Activated T-helper 17 cell treated with anti-CD3 and anti-CD28 coated beads, Interleukin-2, amount 50 U/mL, for 72 hours (primary cell): ENCODE results near the gene OMP. TPM values are rescaled to one million over a fixed set of nuclear protein-coding genes. Genes with fewer than 3 reads are reported as not detected.

Source experiments
- ATAC-seq: fragments of 150-1000 bp; cut with Tn5 transposase; replicated peaks from 2 replicates; pipeline ENCODE4 v1.10.0; 2021; ENCODE audit warnings: mild to moderate bottlenecking, moderate library complexity
- H3K27ac Mint-ChIP-seq: one replicate; pipeline ENCODE4 v1.8.0; 2022; ENCODE audit warnings: mixed read lengths
- H3K27me3 Mint-ChIP-seq: one replicate; pipeline ENCODE4 v1.8.0; 2022; ENCODE audit warnings: mixed read lengths
- H3K36me3 Mint-ChIP-seq: one replicate; pipeline ENCODE4 v1.8.0; 2022; ENCODE audit warnings: low read depth, mild to moderate bottlenecking, mixed read lengths
- H3K4me1 Mint-ChIP-seq: one replicate; pipeline ENCODE4 v1.8.0; 2022; ENCODE audit warnings: mixed read lengths
- H3K4me3 Mint-ChIP-seq: one replicate; pipeline ENCODE4 v1.8.0; 2022; ENCODE audit warnings: mild to moderate bottlenecking, mixed read lengths
- H3K9me3 Mint-ChIP-seq: one replicate; pipeline ENCODE4 v1.8.0; 2022; ENCODE audit warnings: mixed read lengths
- total RNA-seq, 2 donors: library from RNA; stranded (reverse); gene quantifications; one replicate each; pipeline ENCODE4 v1.2.3, GENCODE V29; 2022

Gene OMP
- total RNA-seq, 2 donors from 2014 or later, result not detected

- Mint-ChIP-seq H3K27me3 (no peaks in the 10 kb centered on the region), H3K4me3 (no peak overlapping the region), H3K36me3 (no peaks in the 10 kb centered on the region), H3K9me3 (no peaks in the 10 kb centered on the region), H3K4me1 (peaks cover 9% of the 10 kb centered on the region), H3K27ac (no peak overlapping the region)
- ATAC-seq, result no peak
Measured at GRCh38 chr11:77125695-77126094, 23.1 kb downstream of the OMP start.

DNA sequence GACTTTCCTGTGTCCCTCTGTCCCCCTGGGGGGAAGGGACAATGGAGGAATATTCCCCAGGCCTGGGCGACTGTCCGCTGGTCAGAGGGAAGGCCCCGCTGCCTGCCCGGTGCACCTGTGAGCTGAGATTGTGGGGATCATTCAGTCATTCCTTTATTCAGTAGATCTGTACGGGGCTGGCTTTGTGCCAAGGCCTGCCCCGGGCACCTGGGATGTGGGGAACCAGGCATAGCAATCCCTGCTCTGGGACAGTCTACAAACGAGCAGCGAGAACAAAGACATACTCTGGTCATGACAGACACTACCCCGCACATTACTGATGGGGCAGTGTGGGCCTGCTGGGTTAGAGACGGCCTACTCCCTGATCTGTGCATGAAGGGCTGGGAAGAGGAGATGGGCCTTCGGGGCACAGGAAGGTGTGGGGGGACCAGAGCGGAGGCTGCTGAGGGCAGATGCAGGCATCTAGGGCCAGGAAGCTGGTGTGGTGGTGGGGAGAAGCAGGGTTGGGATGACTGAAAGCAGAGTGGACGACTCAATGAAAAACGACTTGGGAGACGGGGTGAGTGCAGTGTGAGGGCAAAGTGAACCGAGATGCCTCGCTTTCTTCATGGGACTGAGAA is 23.6 kb downstream of the OMP start:
- no peaks in the 10 kb centered on the region for H3K36me3 Mint-ChIP-seq
- ATAC-seq, result no peak
- H3K27me3 Mint-ChIP-seq, result no peaks in the 10 kb centered on the region
- H3K9me3 Mint-ChIP-seq, result no peaks in the 10 kb centered on the region
- H3K4me1 Mint-ChIP-seq, result peaks cover 9% of the 10 kb centered on the region
- no peak overlapping the region for H3K27ac Mint-ChIP-seq
- peak overlapping the region; percentile 45 for H3K4me3 Mint-ChIP-seq

- peak; percentile 15 for ATAC-seq
- Mint-ChIP-seq H3K27me3 (no peaks in the 10 kb centered on the region), H3K27ac (no peak overlapping the region), H3K4me1 (peaks cover 9% of the 10 kb centered on the region), H3K9me3 (no peaks in the 10 kb centered on the region), H3K4me3 (peak overlapping the region; percentile 52), H3K36me3 (no peaks in the 10 kb centered on the region)
Measured at GRCh38 chr11:77126861-77127234, 24.2 kb downstream of the OMP start.

DNA sequence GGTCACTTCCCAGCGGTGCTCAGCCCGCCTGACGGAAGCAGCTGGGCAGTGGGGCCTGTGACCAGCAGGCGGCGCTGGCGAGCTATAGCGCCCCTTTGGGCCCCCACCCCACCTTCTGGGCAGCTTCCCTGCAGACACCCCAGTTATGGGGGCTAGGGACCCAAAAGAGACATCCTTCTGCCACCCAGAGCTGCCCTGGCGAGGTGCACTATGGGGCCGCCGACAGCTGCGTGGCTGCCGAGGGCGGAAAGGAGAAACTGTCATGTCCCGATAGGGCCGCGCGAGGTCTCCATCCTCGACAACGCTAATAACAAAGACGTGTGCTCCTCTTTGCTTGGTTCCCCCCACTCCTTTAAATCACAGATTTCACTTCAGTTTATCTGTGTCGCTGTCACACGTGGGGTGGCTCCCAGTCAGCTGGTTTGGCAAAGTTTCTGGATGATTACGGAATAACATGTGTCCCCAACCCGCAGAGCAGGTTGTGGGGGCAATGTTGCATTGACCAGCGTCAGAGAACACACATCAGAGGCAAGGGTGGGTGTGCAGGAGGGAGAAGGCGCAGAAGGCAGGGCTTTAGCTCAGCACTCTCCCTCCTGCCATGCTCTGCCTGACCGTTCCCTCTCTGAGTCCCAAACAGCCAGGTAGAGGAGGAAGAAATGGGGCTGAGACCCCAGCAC is 24.7 kb downstream of the OMP start:
- Mint-ChIP-seq H3K36me3 (no peaks in the 10 kb centered on the region), H3K4me3 (peak overlapping the region; percentile 52), H3K4me1 (peaks cover 9% of the 10 kb centered on the region), H3K27ac (no peak overlapping the region), H3K9me3 (no peaks in the 10 kb centered on the region), H3K27me3 (no peaks in the 10 kb centered on the region)
- peak; percentile 82 for ATAC-seq

- Mint-ChIP-seq H3K4me1 (peaks cover 9% of the 10 kb centered on the region), H3K36me3 (no peaks in the 10 kb centered on the region), H3K27me3 (no peaks in the 10 kb centered on the region), H3K9me3 (no peaks in the 10 kb centered on the region), H3K4me3 (peak within 1 kb of the TSS; percentile 52), H3K27ac (peak within 1 kb of the TSS; percentile 25)
- no peak for ATAC-seq
Measured at GRCh38 chr11:77127920-77128691, 25.5 kb downstream of the OMP start, which contains the start of gene MYO7A. Gene MYO7A, plus strand, starts transcription at chr11:77128246. Its CDS starts 2,389 bp downstream, at chr11:77130635.

DNA sequence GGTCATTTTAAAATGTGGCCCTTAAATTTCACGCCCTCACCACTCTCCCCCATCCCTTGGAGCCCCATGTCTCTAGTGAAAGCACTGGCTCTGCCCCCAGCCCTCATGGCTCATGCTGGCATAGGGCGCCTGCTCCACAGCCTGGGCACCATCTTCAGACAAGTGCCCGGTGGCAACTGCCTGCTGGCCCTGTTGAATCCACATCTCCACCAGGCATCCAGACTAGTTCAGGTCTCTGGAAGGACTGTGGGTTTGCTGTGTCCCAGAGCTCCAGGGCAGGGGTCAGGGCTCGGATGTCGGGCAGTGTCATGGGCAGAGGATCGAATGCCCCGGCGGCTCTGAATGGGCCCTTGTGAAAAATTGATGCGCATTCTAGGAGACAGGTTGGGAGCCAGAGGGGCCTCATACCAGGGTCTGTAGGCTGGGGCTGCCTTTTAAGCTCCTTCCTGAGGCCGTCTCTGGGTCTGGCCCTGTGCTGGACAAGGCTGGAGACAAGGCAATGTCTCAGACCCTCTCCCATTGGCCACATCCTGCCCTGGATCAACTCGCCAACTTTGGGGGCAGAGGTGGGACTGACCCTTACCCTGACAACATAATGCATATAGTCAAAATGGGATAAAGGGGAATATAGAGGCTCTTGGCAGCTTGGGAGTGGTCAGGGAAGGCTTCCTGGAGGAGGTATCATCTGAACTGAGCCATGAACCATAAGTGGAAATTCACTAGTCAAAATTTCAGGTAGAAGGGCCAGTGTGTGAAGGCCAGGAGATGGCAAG is 26.6 kb downstream of the OMP start:
- no peak overlapping the region for H3K4me3 Mint-ChIP-seq
- H3K27ac Mint-ChIP-seq, result peak overlapping the region; percentile 25
- H3K9me3 Mint-ChIP-seq, result no peaks in the 10 kb centered on the region

DNA sequence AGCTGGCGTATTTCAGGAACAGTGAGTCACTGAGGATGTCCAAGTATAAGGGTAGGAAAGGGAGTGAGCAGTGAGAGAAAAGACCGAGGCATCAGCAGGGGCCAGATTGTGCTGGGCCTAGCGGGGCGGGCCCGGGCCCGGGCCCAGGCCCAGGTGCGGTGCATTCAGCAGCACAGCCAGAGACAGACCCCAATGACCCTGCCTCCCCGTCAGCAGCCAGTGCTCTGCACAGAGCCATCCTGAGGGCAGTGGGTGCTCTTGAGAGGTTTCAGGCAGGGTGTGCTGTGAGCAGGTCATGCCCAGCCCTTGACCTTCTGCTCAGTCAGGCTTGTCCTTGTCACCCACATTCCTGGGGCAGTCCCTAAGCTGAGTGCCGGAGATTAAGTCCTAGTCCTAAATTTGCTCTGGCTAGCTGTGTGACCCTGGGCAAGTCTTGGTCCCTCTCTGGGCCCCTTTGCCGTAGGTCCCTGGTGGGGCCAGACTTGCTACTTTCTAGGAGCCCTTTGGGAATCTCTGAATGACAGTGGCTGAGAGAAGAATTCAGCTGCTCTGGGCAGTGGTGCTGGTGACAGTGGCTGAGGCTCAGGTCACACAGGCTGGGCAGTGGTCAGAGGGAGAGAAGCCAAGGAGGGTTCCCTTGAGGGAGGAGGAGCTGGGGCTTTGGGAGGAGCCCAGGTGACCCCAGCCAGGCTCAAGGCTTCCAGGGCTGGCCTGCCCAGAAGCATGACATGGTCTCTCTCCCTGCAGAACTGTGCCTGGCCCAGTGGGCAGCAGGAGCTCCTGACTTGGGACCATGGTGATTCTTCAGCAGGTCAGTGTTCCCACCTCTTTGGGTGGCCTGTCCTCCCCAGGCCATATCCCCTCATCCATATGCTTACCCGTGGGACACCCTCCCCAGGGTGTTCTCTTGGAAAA is 27.5 kb downstream of the OMP start:
- no peak for ATAC-seq
- H3K27me3 Mint-ChIP-seq, result no peaks in the 10 kb centered on the region
- no peak overlapping the region for H3K4me3 Mint-ChIP-seq
- H3K4me1 Mint-ChIP-seq, result peaks cover 9% of the 10 kb centered on the region
- no peaks in the 10 kb centered on the region for H3K36me3 Mint-ChIP-seq
- H3K27ac Mint-ChIP-seq, result no peak overlapping the region
- H3K9me3 Mint-ChIP-seq, result no peaks in the 10 kb centered on the region

More for the DNA sequence above, 26.6 kb downstream of the OMP start:
- Mint-ChIP-seq H3K36me3 (no peaks in the 10 kb centered on the region), H3K27me3 (no peaks in the 10 kb centered on the region), H3K4me1 (peaks cover 9% of the 10 kb centered on the region)
- no peak for ATAC-seq

GRCh38 chr11:77130763-77131513 is 28.3 kb downstream of the OMP start:
- peaks cover 11% of the 10 kb centered on the region for H3K4me1 Mint-ChIP-seq
- no peaks in the 10 kb centered on the region for H3K36me3 Mint-ChIP-seq
- H3K27me3 Mint-ChIP-seq, result no peaks in the 10 kb centered on the region
- ATAC-seq, result no peak
- H3K27ac Mint-ChIP-seq, result no peak overlapping the region
- H3K9me3 Mint-ChIP-seq, result no peaks in the 10 kb centered on the region
- no peak overlapping the region for H3K4me3 Mint-ChIP-seq

GRCh38 chr11:77131560-77131959 is 28.9 kb downstream of the OMP start:
- Mint-ChIP-seq H3K36me3 (no peaks in the 10 kb centered on the region), H3K4me1 (peaks cover 18% of the 10 kb centered on the region), H3K4me3 (no peak overlapping the region), H3K27ac (no peak overlapping the region), H3K9me3 (no peaks in the 10 kb centered on the region), H3K27me3 (peaks cover 3% of the 10 kb centered on the region)
- no peak for ATAC-seq

DNA sequence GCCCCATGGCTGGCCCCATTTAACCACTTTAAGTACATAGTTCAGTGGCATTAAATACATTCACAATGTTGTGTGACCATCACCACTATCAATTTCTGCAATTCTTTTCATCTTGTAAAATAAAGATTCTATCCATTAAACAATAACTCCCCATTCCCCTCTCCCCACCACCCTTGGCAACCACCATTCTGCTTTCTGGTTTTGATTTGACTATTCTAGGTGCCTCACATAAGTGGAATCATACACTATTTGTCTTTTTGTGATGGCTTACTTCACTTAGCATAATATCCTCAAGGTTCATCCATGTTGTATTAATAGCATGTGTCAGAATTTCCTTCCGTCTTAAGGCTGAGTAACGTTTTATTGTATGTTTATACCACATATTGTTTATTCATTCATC is 32.4 kb downstream of the OMP start:
- H3K36me3 Mint-ChIP-seq, result no peaks in the 10 kb centered on the region
- peak; percentile 34 for ATAC-seq
- H3K4me1 Mint-ChIP-seq, result peaks cover 14% of the 10 kb centered on the region
- no peaks in the 10 kb centered on the region for H3K9me3 Mint-ChIP-seq
- no peak overlapping the region for H3K4me3 Mint-ChIP-seq
- peaks cover 12% of the 10 kb centered on the region for H3K27me3 Mint-ChIP-seq
- H3K27ac Mint-ChIP-seq, result no peak overlapping the region

GRCh38 chr11:77136074-77136473 is 33.4 kb downstream of the OMP start:
- no peaks in the 10 kb centered on the region for H3K36me3 Mint-ChIP-seq
- no peaks in the 10 kb centered on the region for H3K9me3 Mint-ChIP-seq
- ATAC-seq, result peak; percentile 81
- peak overlapping the region; percentile 5 for H3K27ac Mint-ChIP-seq
- H3K4me3 Mint-ChIP-seq, result no peak overlapping the region
- peaks cover 12% of the 10 kb centered on the region for H3K27me3 Mint-ChIP-seq
- H3K4me1 Mint-ChIP-seq, result peaks cover 14% of the 10 kb centered on the region

- Mint-ChIP-seq H3K27ac (peak overlapping the region; percentile 67), H3K4me3 (no peak overlapping the region), H3K36me3 (no peaks in the 10 kb centered on the region), H3K27me3 (peaks cover 12% of the 10 kb centered on the region), H3K4me1 (peaks cover 14% of the 10 kb centered on the region), H3K9me3 (no peaks in the 10 kb centered on the region)
- ATAC-seq, result peak; percentile 19
Measured at GRCh38 chr11:77136784-77137420, 34.3 kb downstream of the OMP start.

DNA sequence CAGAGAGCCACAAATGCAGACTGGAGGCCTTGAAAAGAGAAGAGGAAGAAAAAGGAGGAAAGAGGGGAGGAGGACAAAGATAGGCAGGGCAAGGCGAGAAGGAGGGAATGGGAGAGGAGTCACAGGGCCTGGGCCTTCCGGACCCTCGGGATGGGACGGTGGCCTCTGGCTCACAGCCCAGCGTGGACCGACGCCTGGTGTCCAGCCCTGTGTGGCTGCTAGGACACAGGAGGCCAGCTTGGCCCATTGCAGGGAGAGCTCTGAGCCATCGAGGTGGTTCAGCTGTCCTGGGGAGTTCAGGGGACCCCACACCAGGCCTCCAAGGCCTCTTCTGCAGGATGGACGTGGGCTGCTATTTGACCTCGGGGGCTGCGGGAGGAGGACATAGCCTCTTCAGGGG is 34.8 kb downstream of the OMP start:
- Mint-ChIP-seq H3K27me3 (peaks cover 12% of the 10 kb centered on the region), H3K4me3 (no peak overlapping the region), H3K4me1 (peaks cover 20% of the 10 kb centered on the region), H3K36me3 (no peaks in the 10 kb centered on the region), H3K27ac (peak overlapping the region; percentile 67), H3K9me3 (no peaks in the 10 kb centered on the region)
- ATAC-seq, result no peak
